Measurements from ENCODE around the gene MAP4K5. TPM values are rescaled to one million over a fixed set of nuclear protein-coding genes. Genes with fewer than 3 reads are reported as not detected.
A peak's percentile ranks its signal among the peaks of the same experiment; 100 is the strongest.
"Not testable (repeated sequence)": the region's sequence is repeated elsewhere in the genome, so short reads cannot be mapped to it uniquely, and the experiment has no call there.

The MAP4K5 gene
- total RNA-seq, 2 donors from 2014 or later: 45.0 to 60.3 TPM

- no peaks in the 10 kb centered on the region for H3K36me3 Mint-ChIP-seq (ENCODE audit: low read depth)
- no CpG with 5 or more reads among the region's 1 CpG for WGBS, 2 experiments (ENCODE audit: insufficient coverage in 1 of 2, insufficient read length in 1 of 2)
- Histone ChIP-seq H3K36me3 (ENCODE audit: control insufficient read depth, insufficient read depth, low read length) (no peaks in the 10 kb centered on the region), H3K4me1 (ENCODE audit: control insufficient read depth, insufficient read depth, low read length) (no peaks in the 10 kb centered on the region), H3K4me3 (ENCODE audit: low read length) (no peak overlapping the region), H3K9ac (ENCODE audit: extremely low read depth, low read length, poor library complexity, severe bottlenecking) (no peak overlapping the region), H3K9me3 (ENCODE audit: control insufficient read depth, low read length) (no peaks in the 10 kb centered on the region), H3K27me3 (ENCODE audit: control insufficient read depth, insufficient read depth, low read length, poor library complexity, severe bottlenecking) (peaks cover 61% of the 10 kb centered on the region), H3K27ac (ENCODE audit: low read depth, low read length) (no peak overlapping the region)
- H3K4me1 Mint-ChIP-seq: peaks cover 5% of the 10 kb centered on the region
- H3K9me3 Mint-ChIP-seq: no peaks in the 10 kb centered on the region
- no peak for DNase-seq
- H3K27ac Mint-ChIP-seq: no peak overlapping the region
- H3K27me3 Mint-ChIP-seq (ENCODE audit: insufficient read depth): peaks cover 62% of the 10 kb centered on the region
- H3K4me3 Mint-ChIP-seq: no peak overlapping the region
- no peak for TF ChIP-seq CTCF (conservative IDR thresholded peaks at IDR 0.05)
Measured at GRCh38 chr14:50562841-50563240, 30.5 kb upstream of the MAP4K5 start.

- Histone ChIP-seq H3K4me3 (ENCODE audit: low read length) (peak overlapping the region; percentile 85), H3K27ac (ENCODE audit: low read depth, low read length) (peak overlapping the region; percentile 73), H3K27me3 (ENCODE audit: control insufficient read depth, insufficient read depth, low read length, poor library complexity, severe bottlenecking) (peaks cover 79% of the 10 kb centered on the region), H3K4me1 (ENCODE audit: control insufficient read depth, insufficient read depth, low read length) (no peaks in the 10 kb centered on the region), H3K9ac (ENCODE audit: extremely low read depth, low read length, poor library complexity, severe bottlenecking) (no peak overlapping the region), H3K36me3 (ENCODE audit: control insufficient read depth, insufficient read depth, low read length) (no peaks in the 10 kb centered on the region), H3K9me3 (ENCODE audit: control insufficient read depth, low read length) (no peaks in the 10 kb centered on the region)
- no peak overlapping the region for H3K27ac Mint-ChIP-seq
- WGBS, 2 experiments (ENCODE audit: insufficient coverage in 1 of 2, insufficient read length in 1 of 2): 0 to 7% methylated on average over 2 to 21 of the region's 21 CpGs
- peaks cover 5% of the 10 kb centered on the region for H3K4me1 Mint-ChIP-seq
- TF ChIP-seq CTCF (conservative IDR thresholded peaks at IDR 0.05): no peak
- peak overlapping the region; percentile 66 for H3K4me3 Mint-ChIP-seq
- H3K9me3 Mint-ChIP-seq: no peaks in the 10 kb centered on the region
- peaks cover 77% of the 10 kb centered on the region for H3K27me3 Mint-ChIP-seq (ENCODE audit: insufficient read depth)
- no peaks in the 10 kb centered on the region for H3K36me3 Mint-ChIP-seq (ENCODE audit: low read depth)
- peak; percentile 65 for DNase-seq
Measured at GRCh38 chr14:50560931-50561285, 28.5 kb upstream of the MAP4K5 start.

- Mint-ChIP-seq H3K27ac (no peak within 1 kb of the TSS), H3K4me3 (peak within 1 kb of the TSS; percentile 66), H3K36me3 (ENCODE audit: low read depth) (no peaks in the 10 kb centered on the region), H3K9me3 (no peaks in the 10 kb centered on the region), H3K27me3 (ENCODE audit: insufficient read depth) (peaks cover 79% of the 10 kb centered on the region), H3K4me1 (peaks cover 5% of the 10 kb centered on the region)
- no peak for TF ChIP-seq CTCF (conservative IDR thresholded peaks at IDR 0.05)
- Histone ChIP-seq H3K9me3 (ENCODE audit: control insufficient read depth, low read length) (no peaks in the 10 kb centered on the region), H3K4me1 (ENCODE audit: control insufficient read depth, insufficient read depth, low read length) (no peaks in the 10 kb centered on the region), H3K9ac (ENCODE audit: extremely low read depth, low read length, poor library complexity, severe bottlenecking) (peak within 1 kb of the TSS; percentile 1), H3K27ac (ENCODE audit: low read depth, low read length) (peak within 1 kb of the TSS; percentile 73), H3K36me3 (ENCODE audit: control insufficient read depth, insufficient read depth, low read length) (no peaks in the 10 kb centered on the region), H3K4me3 (ENCODE audit: low read length) (peak within 1 kb of the TSS; percentile 85), H3K27me3 (ENCODE audit: control insufficient read depth, insufficient read depth, low read length, poor library complexity, severe bottlenecking) (peaks cover 83% of the 10 kb centered on the region)
- WGBS, 2 experiments (ENCODE audit: insufficient coverage in 1 of 2, insufficient read length in 1 of 2): 0 to 5% methylated on average over 8 to 64 of the region's 66 CpGs
- peak; percentile 94 for DNase-seq
Measured at GRCh38 chr14:50559990-50560930, 27.9 kb upstream of the MAP4K5 start, which contains the start of gene ATL1. ATL1 (plus strand) TSS chr14:50560145; CDS start chr14:50560266, 121 bp downstream.

- H3K27me3 Mint-ChIP-seq (ENCODE audit: insufficient read depth): peaks cover 41% of the 10 kb centered on the region
- not testable (repeated sequence) for H3K9me3 Mint-ChIP-seq, H3K4me1 Mint-ChIP-seq
Measured at GRCh38 chr14:50552796-50553195, 20.4 kb upstream of the MAP4K5 start.

More at GRCh38 chr14:50552796-50553195, 20.4 kb upstream of the MAP4K5 start:
- WGBS, 2 experiments (ENCODE audit: insufficient coverage in 1 of 2, insufficient read length in 1 of 2): 89 to 100% methylated on average over 1 to 3 of the region's 3 CpGs
- not testable (repeated sequence) for H3K36me3 Mint-ChIP-seq (ENCODE audit: low read depth); H3K4me3 Mint-ChIP-seq; DNase-seq; H3K36me3 ChIP-seq (ENCODE audit: control insufficient read depth, insufficient read depth, low read length); H3K4me3 ChIP-seq (ENCODE audit: low read length); H3K27ac Mint-ChIP-seq; H3K27ac ChIP-seq (ENCODE audit: low read depth, low read length); H3K4me1 ChIP-seq (ENCODE audit: control insufficient read depth, insufficient read depth, low read length); H3K9ac ChIP-seq (ENCODE audit: extremely low read depth, low read length, poor library complexity, severe bottlenecking); H3K9me3 ChIP-seq (ENCODE audit: control insufficient read depth, low read length)
- H3K27me3 ChIP-seq (ENCODE audit: control insufficient read depth, insufficient read depth, low read length, poor library complexity, severe bottlenecking): peaks cover 38% of the 10 kb centered on the region

Measured in endodermal cell (in vitro differentiated cells).